GM19452 (cell line): ENCODE data around the gene MARVELD3.
"Not testable (repeated sequence)": the region's sequence is repeated elsewhere in the genome, so short reads cannot be mapped to it uniquely, and the experiment has no call there.

ENCODE experiments used
- ATAC-seq: cut with Tn5 transposase; IDR thresholded peaks from one replicate; pipeline ENCODE4 v1.9.1; 2021; ENCODE audit not compliant: unreplicated experiment

MARVELD3 gene, protein sequence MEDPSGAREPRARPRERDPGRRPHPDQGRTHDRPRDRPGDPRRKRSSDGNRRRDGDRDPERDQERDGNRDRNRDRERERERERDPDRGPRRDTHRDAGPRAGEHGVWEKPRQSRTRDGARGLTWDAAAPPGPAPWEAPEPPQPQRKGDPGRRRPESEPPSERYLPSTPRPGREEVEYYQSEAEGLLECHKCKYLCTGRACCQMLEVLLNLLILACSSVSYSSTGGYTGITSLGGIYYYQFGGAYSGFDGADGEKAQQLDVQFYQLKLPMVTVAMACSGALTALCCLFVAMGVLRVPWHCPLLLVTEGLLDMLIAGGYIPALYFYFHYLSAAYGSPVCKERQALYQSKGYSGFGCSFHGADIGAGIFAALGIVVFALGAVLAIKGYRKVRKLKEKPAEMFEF

DNA sequence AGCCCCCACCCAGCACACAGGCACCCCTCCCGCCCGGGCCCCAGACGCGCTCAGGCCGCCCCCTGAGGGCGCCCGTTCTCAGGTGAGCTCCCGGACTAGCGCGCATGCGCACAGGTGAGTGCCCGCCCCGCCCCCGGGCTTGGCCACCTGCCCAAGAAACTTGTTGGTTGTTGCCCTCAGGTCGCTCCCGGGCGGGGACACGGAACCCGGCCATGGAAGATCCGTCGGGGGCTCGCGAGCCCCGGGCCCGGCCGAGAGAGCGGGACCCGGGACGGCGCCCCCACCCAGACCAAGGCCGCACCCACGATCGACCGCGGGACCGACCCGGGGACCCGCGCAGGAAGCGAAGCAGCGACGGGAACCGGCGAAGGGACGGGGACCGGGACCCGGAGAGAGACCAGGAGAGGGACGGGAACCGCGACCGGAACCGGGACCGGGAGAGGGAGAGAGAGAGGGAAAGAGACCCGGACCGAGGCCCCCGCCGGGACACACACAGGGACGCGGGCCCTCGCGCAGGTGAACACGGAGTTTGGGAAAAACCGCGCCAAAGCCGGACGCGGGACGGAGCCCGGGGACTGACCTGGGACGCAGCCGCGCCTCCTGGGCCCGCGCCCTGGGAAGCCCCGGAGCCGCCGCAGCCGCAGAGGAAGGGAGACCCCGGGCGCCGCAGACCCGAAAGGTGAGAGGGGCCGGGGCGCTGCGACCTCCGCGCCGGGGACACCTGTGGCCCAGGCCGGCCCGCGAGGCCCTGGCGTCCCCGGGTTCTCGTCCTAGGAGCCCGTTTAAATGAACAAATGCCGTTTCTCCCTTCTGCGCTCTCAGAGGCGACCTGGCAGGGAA, at the start of gene MARVELD3:
Gene MARVELD3, plus strand, starts transcription at position 167 of the 840 bp plus-strand sequence. Its CDS starts 46 bp downstream, at position 213.
- no peak for ATAC-seq

DNA sequence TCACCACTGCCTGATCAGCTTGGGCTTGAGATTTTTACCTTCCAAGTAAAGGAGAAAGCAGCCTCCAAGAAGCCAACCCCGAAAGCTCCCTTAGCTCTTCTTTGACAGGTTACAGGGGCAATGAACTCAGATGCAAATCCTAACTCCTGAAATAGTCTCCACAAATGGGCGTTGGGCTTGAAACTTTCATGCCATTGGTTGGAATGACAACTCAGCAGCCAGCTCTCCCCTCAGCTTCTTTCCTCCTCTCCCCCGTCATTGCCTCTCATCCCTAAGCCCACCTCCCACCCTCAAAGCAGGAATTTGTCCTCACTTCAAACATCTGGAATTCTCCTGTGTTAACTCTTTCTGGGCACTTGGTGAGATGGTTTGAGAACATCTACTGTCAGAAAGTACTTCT, 49.0 kb upstream of the MARVELD3 start, which contains the start of gene TAT:
Gene TAT, minus strand, starts transcription at position 122 of the 400 bp plus-strand sequence. CDS start 677 bp downstream, outside the sequence.
- ATAC-seq, result no peak

DNA sequence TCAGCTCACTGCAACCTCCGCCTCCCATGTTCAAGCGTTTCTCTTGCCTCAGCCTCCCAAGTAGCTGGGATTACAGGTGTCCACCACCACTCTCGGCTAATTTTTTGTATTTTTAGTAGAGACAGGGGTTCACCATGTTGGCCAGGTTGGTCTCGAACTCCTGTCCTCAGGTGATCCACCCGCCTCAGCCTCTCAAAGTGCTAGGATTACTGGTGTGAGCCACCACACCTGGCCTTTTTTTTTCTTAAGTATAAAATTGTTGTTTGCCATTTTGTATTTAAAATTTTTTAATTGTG, 43.5 kb upstream of the MARVELD3 start:
- not testable (repeated sequence) for ATAC-seq

DNA sequence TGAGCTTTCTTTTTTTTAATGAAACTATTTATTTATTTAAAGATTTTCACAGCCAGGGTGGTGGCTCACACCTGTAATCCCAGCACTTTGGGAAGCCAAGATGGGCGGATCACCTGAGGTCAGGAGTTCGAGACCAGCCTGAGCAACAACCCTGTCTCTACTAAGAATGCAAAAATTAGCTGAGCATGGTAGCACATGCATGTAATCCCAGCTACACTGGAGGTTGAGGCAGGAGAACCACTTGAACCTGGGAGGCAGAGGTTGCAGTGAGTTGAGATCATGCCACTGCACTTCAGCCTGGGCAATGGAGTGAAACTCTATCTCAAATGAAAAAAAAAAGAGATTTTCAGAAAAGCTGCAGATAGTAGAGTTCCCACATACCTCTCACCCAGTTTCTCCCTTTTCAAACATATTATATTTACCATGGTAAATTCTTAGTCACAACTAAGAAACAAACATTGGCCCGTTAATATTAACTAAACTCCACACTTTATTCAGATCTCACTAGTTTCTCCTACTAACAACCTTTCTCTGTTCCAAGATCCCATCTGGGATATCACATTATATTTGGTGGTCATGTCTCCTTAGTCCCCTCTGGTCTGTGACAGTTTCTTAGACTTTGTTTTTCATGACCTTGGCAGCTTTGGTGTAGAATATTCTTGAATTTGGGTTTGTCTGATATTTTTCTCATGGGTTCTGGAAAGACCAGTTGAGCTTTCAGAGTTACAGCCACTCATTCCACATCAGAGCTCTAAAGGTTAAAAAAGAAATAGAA, 41.3 kb upstream of the MARVELD3 start:
- ATAC-seq, result no peak

DNA sequence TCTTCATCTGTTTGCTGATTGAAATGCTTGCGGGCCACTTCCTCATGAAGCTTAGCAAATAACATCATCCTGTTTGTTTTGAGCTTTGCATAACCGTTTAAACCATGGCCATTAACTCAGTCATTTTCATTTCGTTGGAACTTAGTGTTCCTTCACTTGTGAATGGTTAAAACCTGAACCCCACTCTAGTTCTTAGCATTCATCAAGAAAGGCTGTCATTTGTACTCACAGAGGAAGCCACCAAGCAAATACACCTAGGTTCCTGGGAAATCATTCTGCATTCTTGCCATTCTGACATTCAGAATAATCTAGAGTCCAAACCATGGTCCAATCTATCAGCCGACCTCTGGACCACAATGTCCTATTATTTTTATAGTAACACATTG, 40.7 kb upstream of the MARVELD3 start:
- ATAC-seq, result no peak

DNA sequence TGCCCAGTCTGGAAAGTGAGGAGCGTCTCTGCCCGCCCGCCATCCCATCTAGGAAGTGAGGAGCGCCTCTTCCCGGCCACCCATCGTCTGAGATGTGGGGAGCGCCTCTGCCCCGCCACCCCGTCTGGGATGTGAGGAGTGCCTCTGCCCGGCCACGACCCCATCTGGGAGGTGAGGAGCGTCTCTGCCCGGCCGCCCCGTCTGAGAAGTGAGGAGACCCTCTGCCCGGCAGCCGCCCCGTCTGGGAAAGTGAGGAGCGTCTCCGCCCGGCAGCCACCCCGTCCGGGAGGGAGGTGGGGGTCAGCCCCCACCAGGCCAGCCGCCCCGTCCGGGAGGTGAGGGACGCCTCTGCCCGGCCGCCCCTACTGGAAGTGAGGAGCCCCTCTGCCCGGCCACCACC, 36.6 kb upstream of the MARVELD3 start:
- ATAC-seq, result not testable (repeated sequence)

DNA sequence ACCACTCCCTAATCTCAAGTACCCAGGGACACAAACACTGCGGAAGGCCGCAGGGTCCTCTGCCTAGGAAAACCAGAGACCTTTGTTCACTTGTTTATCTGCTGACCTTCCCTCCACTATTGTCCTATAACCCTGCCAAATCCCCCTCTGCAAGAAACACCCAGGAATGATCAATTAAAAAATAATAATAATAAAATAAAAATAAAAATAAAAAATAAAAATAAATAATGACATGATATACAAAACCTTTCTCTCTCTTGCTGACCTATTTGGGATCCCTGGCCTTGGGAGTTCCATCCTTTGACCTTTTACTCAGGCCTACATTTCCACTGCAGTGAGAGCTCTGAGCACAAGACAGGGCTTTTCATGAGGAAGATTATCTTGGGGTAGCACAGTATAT, 35.9 kb upstream of the MARVELD3 start:
- not testable (repeated sequence) for ATAC-seq

DNA sequence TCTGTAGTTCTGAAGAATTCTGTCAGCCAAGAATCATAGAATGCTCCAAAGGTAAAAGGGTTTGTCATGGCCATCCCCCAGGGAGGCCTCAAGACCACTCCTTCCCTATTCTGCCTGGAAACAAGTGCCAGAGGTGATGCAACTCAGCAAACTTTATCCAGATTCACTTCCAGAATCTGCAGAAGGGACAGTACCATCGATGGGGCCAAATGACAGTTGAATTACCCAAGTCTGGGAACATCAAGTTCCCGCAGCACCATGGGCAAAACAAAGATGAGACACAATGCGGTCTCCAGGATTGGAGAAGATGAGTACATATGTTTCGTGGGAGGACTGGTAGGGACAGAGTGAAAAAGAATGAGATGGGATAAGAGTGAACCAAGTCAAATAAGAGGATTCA, 35.4 kb upstream of the MARVELD3 start:
- ATAC-seq, result no peak

DNA sequence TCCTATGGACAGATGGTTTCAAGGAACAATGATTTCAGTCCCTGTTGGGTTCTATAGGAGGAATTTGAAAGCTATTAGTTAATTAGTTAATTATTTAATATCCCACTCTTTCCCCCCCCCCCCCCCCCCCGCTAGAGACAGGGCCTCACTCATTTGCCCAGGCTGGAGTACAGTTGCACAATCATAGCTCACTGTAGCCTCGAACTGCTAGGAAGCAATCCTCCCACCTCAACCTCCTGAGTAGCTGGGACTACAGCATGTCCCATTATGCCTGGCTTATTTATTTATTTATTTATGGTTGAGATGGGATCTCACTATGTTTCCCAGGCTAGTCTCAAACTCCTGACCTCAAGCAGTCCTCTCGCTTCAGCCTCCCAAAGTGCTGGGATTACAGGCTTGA, 34.1 kb upstream of the MARVELD3 start:
- ATAC-seq, result no peak

DNA sequence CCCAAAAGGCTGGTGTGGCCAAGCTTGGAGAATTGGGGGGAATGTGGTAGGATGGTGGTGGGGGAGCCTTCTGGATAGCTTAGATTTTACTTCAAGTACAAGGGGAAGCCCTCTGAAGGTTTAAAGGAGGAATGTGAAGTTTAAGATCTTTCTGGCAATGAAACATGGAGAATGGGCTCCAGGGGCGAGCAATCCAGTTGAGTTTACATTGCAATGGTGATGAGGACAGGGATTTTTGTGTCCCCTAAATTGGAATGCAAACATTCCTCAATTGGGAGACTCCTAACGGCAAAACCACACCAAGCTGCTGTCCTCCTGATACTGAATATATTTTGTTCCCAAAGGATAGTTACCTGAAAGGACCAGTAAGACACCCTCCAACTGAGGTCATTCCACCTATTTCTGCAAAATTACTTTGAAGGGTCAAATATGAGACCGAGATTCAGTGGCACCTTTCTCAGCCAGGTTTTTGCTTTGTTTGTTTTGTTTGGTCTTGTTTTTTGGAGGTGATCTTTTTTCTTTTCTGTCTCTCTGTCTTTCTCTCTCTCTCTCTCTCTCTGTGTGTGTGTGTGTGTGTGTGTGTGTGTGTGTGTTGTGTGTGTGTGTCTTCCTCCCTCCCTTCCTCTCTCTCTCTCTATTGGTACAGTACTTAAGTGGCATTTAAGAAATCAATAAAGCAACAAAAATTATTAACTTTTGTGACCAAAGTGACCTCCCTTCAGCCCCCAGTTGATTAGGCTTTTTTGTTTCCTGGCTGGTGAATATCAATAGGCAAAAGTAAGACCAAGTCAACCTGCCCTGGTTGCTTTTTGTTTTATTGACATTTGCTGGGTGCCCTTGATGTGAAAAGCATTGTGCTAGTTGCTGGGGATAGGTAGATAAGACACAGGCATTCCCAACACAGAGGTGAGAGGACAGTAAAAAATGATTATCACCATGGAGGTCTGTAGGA, 32.7 kb upstream of the MARVELD3 start:
- no peak for ATAC-seq

DNA sequence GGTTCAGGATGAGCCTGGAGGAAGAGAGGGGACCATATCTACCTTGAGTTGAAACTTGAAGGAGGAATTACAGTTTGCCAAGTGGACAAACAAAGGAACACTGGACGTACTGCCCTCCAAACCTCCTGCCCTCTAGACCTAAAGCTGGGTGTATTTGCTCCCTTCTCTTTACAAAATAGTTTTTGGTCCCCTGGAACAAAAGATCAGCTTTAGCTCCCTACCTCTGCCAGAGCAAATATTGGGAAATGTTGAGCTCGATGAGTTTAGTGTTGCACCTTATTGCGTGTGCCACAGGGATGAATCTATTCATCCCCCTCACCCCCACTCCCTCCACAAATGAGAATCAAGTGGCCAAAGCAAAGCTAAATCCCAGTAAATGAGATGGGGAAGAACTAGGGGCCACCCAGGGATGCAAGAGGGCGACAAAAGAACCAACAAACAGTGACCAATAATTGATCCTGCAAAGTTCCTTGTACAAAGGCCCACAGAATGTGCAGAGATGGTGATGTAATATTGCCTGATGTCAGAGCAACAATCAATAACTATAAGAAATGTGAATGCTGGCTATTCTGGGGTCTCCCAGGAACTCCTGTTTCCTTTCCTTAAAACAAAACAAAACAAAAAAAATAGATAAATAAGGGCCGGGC, 31.9 kb upstream of the MARVELD3 start:
- ATAC-seq, result no peak

DNA sequence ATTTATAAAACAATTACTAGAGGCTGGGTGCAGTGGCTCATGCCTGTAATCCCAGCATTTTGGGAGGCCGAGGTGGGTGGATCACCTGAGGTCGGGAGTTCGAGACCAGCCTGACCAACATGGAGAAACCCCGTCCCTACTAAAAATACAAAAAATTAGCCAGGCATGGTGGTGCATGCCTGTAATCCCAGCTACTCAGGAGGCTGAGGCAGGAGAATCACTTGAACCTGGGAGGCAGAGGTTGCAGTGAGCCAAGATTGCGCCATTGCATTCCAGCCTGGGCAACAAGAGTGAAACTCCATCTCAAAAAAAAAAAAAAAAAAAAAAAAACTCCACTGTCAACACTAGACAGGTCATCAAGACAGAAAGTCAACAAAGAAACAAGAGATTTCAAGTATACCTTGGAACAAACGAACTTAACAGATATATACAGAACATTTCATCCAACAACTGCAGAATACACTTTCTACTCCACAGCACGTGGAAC, 30.6 kb upstream of the MARVELD3 start:
- not testable (repeated sequence) for ATAC-seq

DNA sequence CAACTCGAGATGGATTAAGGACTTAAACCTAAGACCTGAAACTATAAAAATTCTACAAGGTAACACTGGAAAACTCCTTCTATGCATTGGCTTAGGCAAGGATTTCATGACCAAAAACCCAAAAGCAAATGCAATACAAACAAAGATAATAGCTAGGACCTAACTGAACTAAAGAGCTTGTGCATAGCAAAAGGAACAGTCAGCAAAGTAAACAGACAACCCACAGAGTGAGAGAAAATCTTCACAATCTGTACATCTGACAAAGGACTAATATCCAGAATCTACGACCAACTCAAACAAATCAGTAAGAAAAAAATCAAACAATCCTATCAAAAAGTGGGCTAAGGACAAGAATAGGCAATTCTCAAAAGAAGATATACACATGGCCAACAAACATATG, 27.6 kb upstream of the MARVELD3 start:
- ATAC-seq, result not testable (repeated sequence)

DNA sequence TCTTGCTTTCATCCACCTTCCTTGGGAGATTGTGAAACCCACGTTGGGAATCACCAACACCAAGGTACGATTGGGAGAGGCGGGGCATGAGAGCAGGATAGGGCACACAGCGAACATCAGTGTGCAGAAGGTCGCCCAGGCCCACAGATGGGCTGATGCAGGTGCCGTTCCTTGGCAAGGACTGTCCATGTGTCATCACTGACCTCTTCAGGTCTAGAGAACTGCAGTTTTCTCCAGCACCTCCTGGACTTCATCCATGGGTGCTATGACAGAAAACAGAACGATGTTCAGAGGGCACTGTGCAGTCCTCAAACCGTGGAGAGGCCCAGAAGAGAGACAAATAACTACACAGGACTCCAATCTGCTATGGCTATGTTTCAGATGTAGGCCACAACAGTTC, 25.2 kb upstream of the MARVELD3 start:
- ATAC-seq, result no peak

DNA sequence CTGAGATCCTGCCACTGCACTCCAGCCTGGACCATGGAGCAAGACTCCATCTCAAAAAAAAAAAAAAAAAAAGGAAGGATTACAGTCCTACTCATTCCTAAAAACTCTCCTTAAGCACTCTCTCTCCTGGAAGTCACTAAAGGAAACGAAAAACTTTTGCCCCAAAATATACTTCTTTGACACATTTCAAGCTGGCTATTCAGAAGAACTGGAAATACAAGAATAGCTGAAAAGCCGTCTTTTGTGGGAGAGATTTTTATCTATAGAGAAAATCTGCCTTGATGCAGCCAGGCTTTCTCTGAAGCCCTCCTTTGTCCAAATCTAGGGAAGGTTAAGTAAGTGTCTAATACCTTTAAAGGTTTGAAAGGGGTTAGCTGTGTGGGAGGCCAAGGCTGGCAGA, 16.9 kb upstream of the MARVELD3 start:
- no peak for ATAC-seq

DNA sequence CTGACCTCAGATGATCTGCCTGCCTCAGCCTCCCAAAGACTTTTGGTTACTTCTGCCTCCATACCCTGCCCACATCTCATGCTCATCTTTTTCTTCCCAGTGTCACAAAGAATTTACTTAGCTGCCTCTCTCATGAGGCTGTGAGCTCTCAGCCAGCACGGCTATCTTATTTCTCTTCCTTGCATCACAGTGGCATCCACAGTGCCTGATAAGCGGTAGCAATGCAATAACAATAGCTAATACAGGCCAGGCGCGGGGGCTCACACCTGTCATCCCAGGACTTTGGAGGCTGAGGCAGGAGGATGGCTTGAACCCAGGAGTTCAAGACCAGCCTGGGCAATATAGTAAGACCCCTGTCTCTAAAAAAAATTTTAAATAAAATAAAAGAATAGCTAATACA, 15.5 kb upstream of the MARVELD3 start:
- no peak for ATAC-seq

DNA sequence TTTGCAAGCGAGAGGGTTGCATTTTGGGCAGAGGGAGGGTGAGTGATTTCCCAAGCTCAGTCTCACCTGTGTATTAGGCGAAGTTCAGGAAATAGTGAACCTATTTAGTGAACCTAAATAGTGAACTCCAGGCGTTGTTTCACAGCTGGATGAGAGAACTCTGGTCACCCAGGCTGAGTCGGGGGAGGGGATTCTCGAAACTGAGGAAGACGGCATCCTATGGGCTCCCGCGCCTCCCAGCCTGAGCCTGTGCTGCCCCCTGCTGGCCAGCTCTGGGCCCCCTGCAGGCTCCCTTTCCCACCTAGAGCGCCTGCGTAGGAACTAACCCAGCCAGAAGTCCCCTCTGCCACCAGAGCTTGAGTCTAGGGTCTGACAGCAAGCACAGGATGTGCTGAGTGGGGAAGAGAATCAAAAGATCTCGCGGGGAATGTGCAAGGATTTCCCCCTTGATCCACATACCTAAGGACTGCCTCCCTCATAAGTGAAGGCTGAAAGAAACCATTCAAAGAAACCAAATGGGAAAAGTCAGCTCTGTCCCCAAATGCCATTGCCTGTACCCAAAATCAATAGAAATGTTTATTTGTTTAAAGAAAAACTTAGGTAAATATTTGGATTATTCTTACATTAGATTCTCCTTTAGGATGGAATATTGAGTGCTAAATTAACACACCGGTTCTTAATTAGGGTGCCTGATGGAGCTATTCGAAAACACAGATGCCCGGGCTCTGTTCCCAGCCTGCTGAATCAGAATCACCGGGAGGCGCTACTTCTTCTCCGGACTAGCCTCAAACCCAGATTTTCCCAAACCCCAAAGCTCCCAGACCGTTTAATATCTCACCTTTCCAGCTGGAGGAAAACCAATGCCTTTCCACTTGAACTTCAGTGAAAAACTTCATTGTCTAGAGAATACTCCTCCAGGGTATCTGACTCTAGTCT, 14.8 kb upstream of the MARVELD3 start:
- peak; percentile 59 for ATAC-seq

DNA sequence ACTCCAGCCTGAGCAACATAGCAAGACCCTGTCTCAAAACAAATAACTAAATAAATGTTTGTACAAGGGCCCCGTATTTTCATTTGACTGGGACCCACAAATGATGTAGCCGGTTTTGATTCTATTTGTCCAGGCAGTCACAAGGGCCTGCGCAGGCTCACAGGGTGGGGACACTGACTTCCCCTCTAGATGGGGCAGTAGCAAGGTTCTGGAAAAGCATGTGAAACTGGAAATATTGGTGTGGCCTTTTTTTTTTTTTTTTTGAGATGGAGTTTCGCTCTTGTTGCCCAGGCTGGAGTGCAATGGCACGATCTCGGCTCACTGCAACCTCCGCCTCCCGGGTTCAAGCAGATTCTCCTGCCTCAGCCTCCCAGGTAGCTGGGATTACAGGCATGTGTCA, 11.0 kb upstream of the MARVELD3 start:
- ATAC-seq, result not testable (repeated sequence)

DNA sequence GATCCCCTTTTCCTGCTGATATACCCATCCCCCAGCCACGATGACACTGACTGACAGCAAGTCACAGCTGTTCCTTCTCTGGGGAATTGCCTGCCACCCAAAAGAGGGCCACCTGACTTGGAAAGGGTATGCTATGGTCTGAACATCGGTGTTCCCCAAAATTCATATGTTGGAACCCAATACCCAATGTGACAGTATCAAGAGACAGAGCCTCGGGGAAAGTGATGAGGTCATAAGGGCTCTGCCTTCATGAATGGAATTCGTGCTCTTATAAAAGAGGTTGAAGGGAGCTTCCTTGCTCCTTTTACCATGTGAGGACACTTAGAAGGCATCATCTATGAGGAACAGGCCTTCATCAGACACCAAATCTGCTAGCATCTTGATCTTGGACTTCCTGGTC, 7.6 kb upstream of the MARVELD3 start:
- no peak for ATAC-seq
